HG03159 (cell line): Measurements from ENCODE around the gene CTXN3.

Source experiments
- ATAC-seq: cut with Tn5 transposase; IDR thresholded peaks from one replicate; pipeline ENCODE4 v1.9.1; 2021; ENCODE audit warnings: mild to moderate bottlenecking, moderate library complexity; ENCODE audit not compliant: unreplicated experiment

CTXN3 gene

DNA sequence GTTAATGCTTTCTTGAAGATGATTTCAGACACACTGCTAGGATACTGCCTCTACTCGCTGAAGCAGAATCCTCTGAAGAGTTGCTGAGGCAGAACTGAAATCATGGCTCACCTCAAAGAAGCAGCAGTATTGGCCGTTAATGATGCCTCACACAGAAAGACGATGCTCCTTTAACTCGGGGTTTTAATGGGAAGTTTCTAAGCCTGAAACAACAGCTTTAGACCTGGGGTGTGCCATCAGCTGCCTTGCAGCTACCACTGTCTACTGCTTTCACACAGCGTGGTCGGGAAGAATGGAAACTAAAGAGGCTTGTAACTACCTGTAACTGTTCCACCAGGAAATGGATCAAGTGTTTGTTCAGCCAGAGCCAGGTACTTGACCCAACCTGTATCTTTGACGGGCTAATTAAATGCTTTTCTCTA is at the start of gene CTXN3:
Gene CTXN3, plus strand, starts transcription at position 65 of the 422 bp plus-strand sequence. CDS start 8,440 bp downstream, outside the sequence.
- ATAC-seq = no peak

DNA sequence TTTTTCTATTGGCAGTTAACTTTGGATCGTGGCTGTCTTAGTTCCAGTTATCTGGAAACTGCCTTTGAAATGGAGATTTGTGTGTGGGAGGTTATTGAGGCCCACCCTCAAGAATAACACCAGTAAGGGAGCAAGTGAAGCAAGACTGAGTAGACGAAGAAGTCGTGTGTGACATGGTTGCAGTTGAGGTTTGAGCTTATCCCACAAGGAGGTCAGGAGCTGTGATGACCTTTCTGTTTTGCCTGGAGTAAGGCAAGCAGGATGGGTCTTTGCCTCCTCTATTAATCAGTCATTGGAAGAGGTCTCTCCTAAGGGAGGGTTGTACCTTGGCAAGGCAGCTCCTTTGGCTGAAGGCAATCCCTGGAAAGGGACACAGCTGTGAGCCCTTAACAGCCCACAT is 49.6 kb upstream of the CTXN3 start:
- ATAC-seq = no peak

GRCh38 chr5:127599847-127600246 is 49.0 kb upstream of the CTXN3 start:
- no peak for ATAC-seq

GRCh38 chr5:127601111-127601510 is 47.8 kb upstream of the CTXN3 start:
- no peak for ATAC-seq

GRCh38 chr5:127601601-127602000 is 47.3 kb upstream of the CTXN3 start:
- ATAC-seq = no peak

GRCh38 chr5:127602481-127602880 is 46.4 kb upstream of the CTXN3 start:
- ATAC-seq = no peak

DNA sequence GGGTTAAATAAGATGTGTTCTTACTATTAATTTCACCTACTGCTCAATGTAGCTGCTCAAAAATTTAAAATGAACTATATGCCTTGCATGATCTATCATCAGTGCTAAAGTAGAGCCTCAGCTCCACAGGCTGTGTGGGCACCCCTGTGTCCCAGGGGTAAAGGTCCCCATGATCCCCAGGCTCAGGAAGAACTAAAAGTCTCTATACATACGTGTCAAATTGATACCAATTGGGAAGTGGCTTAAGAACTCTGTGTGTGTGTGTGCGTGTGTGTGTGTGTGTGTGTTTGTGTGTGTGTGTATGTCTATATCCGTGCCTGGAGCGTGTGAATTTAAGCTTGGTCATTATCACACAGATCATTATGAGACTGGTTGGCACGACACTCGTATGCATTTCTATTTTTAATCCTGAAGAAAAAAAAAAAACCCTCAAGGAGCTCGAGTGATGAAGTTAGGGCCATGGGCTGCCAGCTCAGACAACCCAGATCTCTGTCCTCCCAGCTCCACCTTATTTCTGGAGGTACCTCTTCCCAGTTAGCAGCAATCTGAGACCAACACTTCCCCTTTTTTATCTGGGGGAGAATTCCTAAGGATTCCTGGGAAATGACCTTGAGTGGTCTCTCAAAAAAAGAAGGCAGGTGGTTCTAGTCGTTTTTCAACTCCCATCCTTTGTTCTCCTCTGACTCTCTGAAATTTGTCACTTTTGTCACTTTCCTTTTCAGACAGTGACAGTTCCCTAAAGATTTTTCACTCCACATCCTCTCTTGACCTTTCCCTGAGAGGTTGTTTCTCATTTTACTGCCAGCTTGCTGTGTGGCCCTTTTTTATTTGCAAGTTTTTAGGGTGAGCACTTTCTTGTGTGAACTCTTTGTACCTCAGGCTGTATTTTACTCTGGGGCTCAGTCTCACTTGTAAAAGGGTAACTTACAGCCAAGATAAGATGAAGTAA is 45.7 kb upstream of the CTXN3 start:
- ATAC-seq = peak; percentile 42

DNA sequence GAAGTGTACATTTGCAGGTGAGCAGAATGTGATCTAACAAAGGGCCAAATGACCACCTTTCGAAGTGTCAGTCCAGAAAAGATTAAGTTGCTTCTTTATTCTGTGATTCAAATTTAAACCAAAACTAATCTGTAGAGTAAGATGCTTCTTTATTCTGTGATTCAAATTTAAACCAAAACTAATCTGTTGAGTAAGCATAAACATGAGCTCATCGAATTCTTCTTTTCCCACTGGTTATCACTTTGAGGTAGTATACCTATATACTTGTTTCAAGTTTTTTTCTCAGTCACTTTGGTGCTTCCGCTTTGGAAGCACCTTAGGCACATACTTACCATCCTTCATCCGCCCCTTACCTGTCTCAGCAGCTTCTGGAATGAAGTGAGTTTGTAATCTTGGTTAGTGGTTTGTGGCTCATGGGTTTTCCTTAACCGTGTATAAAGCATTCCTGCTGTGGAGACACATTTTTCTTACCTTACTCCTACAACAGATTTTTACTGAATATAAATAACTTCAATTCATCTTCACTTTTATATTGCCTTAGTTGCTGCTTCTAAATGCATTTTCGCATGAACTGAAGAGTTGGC is 40.7 kb upstream of the CTXN3 start:
- no peak for ATAC-seq

- ATAC-seq = no peak
These were observed 39.9 kb upstream of the CTXN3 start for GRCh38 chr5:127609011-127609410.

DNA sequence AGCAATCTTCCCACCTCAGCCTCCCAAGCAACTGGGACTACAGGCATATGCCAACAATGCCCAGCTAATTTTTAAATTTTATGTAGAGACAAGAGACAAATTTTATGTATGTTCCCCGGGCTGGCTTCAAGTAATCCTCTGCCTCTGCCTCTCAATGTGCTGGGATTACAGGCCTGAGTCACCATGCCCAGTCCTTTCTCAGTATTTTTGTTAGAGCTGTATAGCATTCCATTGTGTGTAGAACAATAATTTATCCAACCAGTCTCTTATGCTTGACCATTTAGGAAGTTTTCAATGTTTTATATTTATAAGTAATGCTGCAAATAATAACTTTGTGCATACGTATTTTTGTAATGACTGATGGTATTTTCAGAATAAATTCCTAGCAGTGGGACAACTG is 38.9 kb upstream of the CTXN3 start:
- no peak for ATAC-seq

DNA sequence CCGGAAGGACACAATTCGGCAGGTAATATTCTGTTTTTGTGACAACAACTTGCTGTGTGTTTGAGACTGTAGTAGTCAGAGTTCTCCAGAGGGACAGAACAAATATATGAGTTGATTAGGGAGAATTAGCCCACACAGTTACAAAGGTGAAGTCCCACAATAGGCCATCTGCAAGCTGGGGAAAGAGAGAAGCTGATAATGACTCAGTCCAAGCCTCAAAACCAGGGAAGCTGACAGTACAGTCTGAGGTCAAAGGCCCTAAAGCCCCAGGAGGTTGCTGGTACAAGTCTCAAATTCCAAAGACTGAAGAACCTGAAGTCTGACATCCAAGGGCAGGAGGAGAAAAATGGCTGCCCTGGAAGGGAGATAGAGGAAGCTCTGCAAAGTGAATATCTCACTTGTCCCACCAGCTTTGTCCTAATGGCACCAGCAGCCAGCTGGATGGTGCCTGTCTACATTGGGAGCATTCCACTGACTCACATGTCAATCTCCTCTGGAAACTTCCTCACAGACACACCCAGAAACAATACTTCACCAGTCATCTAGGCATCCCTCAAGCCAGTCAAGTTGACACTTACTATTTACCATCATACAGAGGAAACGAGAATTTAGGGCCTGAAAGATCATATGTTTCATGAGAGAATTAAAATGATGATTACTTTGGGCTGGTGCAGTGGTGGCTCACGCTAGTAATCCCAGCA is 36.3 kb upstream of the CTXN3 start:
- ATAC-seq = no peak

GRCh38 chr5:127615916-127616315 is 33.0 kb upstream of the CTXN3 start:
- no peak for ATAC-seq

GRCh38 chr5:127619908-127620479 is 28.9 kb upstream of the CTXN3 start:
- ATAC-seq = no peak

DNA sequence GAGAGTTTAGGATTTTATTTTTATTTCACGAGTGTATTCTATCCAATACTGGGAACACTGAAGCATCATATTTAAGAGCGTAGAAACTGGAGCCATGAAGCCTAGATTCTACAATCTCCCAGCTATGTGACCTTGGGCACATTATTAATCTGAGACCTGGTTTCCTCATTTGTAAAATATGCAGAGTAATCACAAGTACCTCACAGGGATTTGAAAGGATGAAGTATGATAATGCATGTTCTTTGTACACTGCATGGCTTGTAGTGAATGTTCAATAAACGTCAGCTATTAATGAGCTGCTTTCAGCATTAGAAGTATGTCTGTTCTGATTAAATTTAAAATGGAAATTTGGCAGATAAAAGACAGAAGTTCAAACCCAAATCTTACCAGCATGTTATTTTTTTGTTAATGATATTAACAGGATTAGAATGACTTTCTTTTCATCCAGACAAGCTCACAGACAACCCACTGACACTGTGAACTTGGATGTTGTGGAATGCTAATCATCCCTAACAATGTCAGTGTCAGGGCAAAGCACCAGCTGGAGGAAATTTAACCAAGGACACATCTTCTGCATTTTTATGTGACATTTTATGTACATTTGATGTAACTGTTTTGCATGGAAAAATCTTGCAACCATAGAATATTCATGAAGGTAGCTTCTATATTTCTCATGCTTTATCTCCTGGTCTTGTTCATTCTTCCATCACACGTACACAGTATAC is 27.1 kb upstream of the CTXN3 start:
- no peak for ATAC-seq

GRCh38 chr5:127634007-127634406 is 14.9 kb upstream of the CTXN3 start:
- no peak for ATAC-seq

DNA sequence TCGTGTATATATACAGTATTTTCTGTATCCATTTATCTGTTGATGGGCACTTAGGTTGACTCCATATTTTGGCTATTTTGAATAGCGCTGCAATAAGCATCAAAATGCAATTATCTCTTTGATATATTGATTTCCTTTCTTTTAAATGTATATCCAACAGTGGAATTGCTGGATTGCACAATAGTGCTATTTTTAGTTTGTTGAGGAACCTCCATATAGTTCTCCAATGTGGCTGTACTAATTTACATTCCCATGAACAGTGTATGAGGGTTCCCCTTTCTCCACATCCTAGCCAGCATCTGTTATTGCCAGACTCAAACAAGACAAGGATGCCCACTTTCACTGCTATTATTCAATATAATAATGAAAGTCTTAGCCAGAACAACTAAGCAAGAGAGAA is 9.1 kb upstream of the CTXN3 start:
- no peak for ATAC-seq

- ATAC-seq = no peak
These were observed 5.9 kb upstream of the CTXN3 start for GRCh38 chr5:127642949-127643348.

GRCh38 chr5:127643607-127644006 is 5.3 kb upstream of the CTXN3 start:
- no peak for ATAC-seq

DNA sequence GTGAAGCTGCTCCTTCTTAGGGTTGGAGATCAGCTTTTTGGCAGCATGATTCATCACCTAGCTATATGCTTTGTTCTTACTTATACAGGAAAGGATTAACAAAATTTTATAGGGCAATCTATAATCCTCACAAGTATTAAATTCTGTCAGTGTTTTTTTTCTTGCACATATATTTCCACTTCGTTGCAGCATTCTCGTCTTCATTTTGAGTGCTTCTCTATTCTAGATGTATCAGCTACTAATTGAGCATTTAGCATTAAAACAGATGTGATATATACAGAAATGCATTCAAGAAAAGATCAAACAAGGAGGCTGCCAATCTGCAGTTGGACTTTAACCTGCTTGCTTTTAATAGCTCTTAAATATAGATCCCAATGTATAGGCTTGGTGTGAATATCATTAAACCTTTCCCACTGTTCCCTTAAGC is 3.6 kb upstream of the CTXN3 start:
- ATAC-seq = no peak

DNA sequence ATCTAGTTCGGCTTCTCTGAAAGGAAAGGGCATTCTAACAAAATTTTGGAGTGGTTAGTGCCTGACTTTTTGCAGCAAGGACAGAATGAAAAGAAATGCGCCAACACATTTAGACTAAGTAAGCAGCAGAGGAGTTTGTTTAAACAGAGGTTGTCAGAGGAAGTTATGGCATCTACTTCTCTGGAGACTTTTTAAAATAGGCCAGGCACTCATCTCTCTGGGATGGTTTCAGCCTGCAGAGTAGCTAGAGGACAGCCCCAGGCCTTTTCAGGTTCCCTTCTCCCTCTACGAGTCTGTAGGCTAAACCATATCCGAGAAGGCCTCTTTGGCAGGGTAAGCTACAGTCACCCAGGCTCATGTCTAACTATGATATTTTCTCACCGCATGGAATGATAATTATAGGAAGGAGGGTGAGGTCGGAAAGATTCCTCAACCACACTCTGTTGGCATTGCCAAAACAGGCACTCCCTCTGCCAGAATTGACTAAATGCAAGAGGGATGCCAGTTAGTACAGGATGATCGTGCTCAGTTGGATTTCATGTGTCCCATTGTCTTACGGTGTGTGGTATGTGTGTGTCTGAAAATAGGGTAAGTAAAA is 1.4 kb upstream of the CTXN3 start:
- ATAC-seq = no peak
